Osteoblast (primary cell): ENCODE data around the gene TXNRD3. TPM values are rescaled to one million over a fixed set of nuclear protein-coding genes. Genes with fewer than 3 reads are reported as not detected.

Experiments
- DNase-seq: peaks from one replicate; pipeline ENCODE4 v3.0.0; 2011; ENCODE audit warnings: low spot score, mixed read lengths; ENCODE audit not compliant: insufficient read length; ENCODE audit errors: missing footprints
- H2AFZ ChIP-seq: 2 replicates; pipeline ENCODE4 v1.6.0; 2011; ENCODE audit warnings: mild to moderate bottlenecking, low read length
- H3K27ac ChIP-seq: 2 replicates; pipeline ENCODE4 v1.5.1; 2011; ENCODE audit warnings: mild to moderate bottlenecking, low read depth, low read length, moderate library complexity
- H3K27me3 ChIP-seq: 2 replicates; pipeline ENCODE4 v1.6.0; 2012; ENCODE audit warnings: mild to moderate bottlenecking, control low read depth, inconsistent platforms, low read length, moderate library complexity; ENCODE audit not compliant: insufficient read depth
- H3K36me3 ChIP-seq: 2 replicates; pipeline ENCODE4 v1.5.1; 2011; ENCODE audit warnings: mild to moderate bottlenecking, low read length, control low read depth, moderate library complexity; ENCODE audit not compliant: insufficient read depth
- H3K4me1 ChIP-seq: 2 replicates; pipeline ENCODE4 v1.5.1; 2011; ENCODE audit warnings: mild to moderate bottlenecking, low read length, control low read depth, moderate library complexity; ENCODE audit not compliant: insufficient read depth
- H3K4me2 ChIP-seq: 2 replicates; pipeline ENCODE4 v1.6.0; 2011; ENCODE audit warnings: mild to moderate bottlenecking, low read length; ENCODE audit not compliant: insufficient read depth
- H3K4me3 ChIP-seq: fragments of 200-600 bp; sonication (generic); 3 replicates; pipeline ENCODE4 v1.5.1; 2012; ENCODE audit warnings: mild to moderate bottlenecking, low read length, inconsistent platforms; ENCODE audit not compliant: insufficient read depth
- H3K79me2 ChIP-seq: 2 replicates; pipeline ENCODE4 v1.6.0; 2012; ENCODE audit warnings: mild to moderate bottlenecking, low read length, control low read depth, inconsistent platforms; ENCODE audit not compliant: insufficient read depth
- H3K9me3 ChIP-seq: 2 replicates; pipeline ENCODE4 v1.5.1; 2011; ENCODE audit warnings: low read depth, low read length, control low read depth
- H4K20me1 ChIP-seq: 2 replicates; pipeline ENCODE4 v1.6.0; 2012; ENCODE audit warnings: mild to moderate bottlenecking, low read length, control low read depth; ENCODE audit not compliant: insufficient read depth
- CTCF ChIP-seq: IDR thresholded peaks from 2 replicates; pipeline ENCODE4 v1.5.1; 2011; ENCODE audit warnings: mild to moderate bottlenecking, low read depth, low read length, moderate library complexity; ENCODE audit errors: extremely low read depth
- total RNA-seq: library from RNA; depleted of rRNA; stranded (reverse); fragments of >200 nt; gene quantifications from 2 replicates; pipeline ENCODE4 v1.2.3, GENCODE V29; 2012

Gene TXNRD3
- total RNA-seq, 1 donor, result 18.1 TPM

DNA sequence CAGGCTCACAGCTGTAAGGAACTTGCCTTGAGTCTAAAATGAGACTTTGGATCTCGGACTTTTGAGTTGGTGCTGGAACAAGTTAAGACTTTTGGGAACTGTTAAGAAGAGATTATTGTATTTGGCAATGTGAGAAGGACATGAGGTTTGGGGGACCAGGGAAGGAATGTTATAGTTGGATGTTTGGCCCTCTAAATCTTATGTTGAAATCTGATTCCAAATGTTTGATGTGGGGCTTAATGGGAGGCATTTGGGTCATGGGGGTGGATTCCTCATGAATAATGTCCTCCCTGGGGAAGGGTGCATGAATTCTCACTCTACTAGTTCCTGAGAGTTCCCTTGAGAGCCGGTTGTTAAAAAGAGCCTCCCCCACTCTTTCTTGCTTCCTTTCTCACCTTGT lies 30.6 kb upstream of the TXNRD3 start:
- DNase-seq, result no peak
- peaks cover 24% of the 10 kb centered on the region for H3K4me1 ChIP-seq
- no peaks in the 10 kb centered on the region for H4K20me1 ChIP-seq
- H3K4me2 ChIP-seq, result peak overlapping the region; percentile 61
- no peaks in the 10 kb centered on the region for H3K9me3 ChIP-seq
- peak overlapping the region; percentile 20 for H3K27ac ChIP-seq
- TF ChIP-seq CTCF, result no peak
- H3K27me3 ChIP-seq, result peaks cover 38% of the 10 kb centered on the region
- no peaks in the 10 kb centered on the region for H3K36me3 ChIP-seq
- peak overlapping the region; percentile 12 for H2AFZ ChIP-seq
- H3K4me3 ChIP-seq, result peak overlapping the region; percentile 8
- no peaks in the 10 kb centered on the region for H3K79me2 ChIP-seq

DNA sequence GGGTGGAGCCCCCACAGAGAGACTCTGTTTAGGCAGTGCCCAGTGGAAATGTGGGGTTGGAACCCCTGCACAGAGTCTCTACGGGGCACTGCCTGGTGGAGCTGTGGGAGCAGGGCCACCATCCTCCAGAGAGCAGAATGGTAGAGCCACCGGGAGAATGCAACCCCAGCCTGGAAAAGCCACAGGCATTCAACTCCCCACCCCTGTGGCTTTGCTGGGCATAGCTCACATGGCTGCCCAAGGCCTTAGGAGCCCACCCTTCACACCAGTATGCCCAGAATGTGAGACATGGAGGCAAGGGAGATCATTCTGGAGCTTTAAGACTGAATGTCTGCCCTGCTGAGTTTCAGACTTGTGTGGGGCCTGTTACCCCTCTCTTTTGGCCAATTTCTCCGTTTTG lies 30.1 kb upstream of the TXNRD3 start:
- peak overlapping the region; percentile 8 for H3K4me3 ChIP-seq
- H3K36me3 ChIP-seq, result no peaks in the 10 kb centered on the region
- H3K4me1 ChIP-seq, result peaks cover 24% of the 10 kb centered on the region
- peak overlapping the region; percentile 61 for H3K4me2 ChIP-seq
- peak overlapping the region; percentile 20 for H3K27ac ChIP-seq
- H4K20me1 ChIP-seq, result no peaks in the 10 kb centered on the region
- no peak for DNase-seq
- TF ChIP-seq CTCF, result no peak
- peaks cover 41% of the 10 kb centered on the region for H3K27me3 ChIP-seq
- H2AFZ ChIP-seq, result peak overlapping the region; percentile 12
- H3K9me3 ChIP-seq, result no peaks in the 10 kb centered on the region
- H3K79me2 ChIP-seq, result no peaks in the 10 kb centered on the region

- Histone ChIP-seq H3K4me2 (no peak overlapping the region), H3K4me3 (no peak overlapping the region), H3K4me1 (peaks cover 28% of the 10 kb centered on the region), H3K79me2 (no peaks in the 10 kb centered on the region), H3K27ac (no peak overlapping the region), H3K36me3 (no peaks in the 10 kb centered on the region), H3K27me3 (peaks cover 41% of the 10 kb centered on the region), H2AFZ (no peak overlapping the region), H4K20me1 (no peaks in the 10 kb centered on the region), H3K9me3 (no peaks in the 10 kb centered on the region)
- DNase-seq, result peak; percentile 89
- TF ChIP-seq CTCF, result no peak
Observed at GRCh38 chr3:126684218-126684751, 29.4 kb upstream of the TXNRD3 start.

GRCh38 chr3:126683069-126683468 lies 28.1 kb upstream of the TXNRD3 start:
- Histone ChIP-seq H3K4me1 (peaks cover 31% of the 10 kb centered on the region), H3K4me3 (no peak overlapping the region), H3K27ac (no peak overlapping the region), H3K4me2 (no peak overlapping the region), H2AFZ (no peak overlapping the region), H3K36me3 (no peaks in the 10 kb centered on the region), H4K20me1 (no peaks in the 10 kb centered on the region), H3K79me2 (no peaks in the 10 kb centered on the region), H3K9me3 (no peaks in the 10 kb centered on the region), H3K27me3 (peaks cover 42% of the 10 kb centered on the region)
- no peak for TF ChIP-seq CTCF
- no peak for DNase-seq
